ENCODE data around the gene ZBTB7C. TPM values are rescaled to one million over a fixed set of nuclear protein-coding genes. Genes with fewer than 3 reads are reported as not detected.

Gene ZBTB7C
- polyA plus RNA-seq, 2 of the 4 experiments (the other 2 are of a cell fraction), result 0.10 to 0.12 TPM

- no peak overlapping the region for H3K27ac ChIP-seq
- ChIA-PET CTCF (interaction anchor here (0.7 to 1.3 kb wide), 2 partner anchors 107 to 233 kb away, joined by 3 read pairs; no protein-coding TSS in a partner anchor), POLR2A (no interaction called here)
- DNase-seq (ENCODE audit: low read depth in 1 of 2, low spot score in 1 of 2) (no peak), ATAC-seq (no peak), FAIRE-seq (no peak)
- no peaks in the 10 kb centered on the region for H3K9me3 ChIP-seq
- WGBS (ENCODE audit: missing lambda C conversion rate), result 67% methylated on average over 6 of the region's 6 CpGs
- no peaks in the 10 kb centered on the region for H3K4me1 ChIP-seq
- H3K4me3 ChIP-seq, result no peak overlapping the region
- H3K4me2 ChIP-seq, result no peak overlapping the region
- TF ChIP-seq RFX5 (IDR thresholded peaks at IDR 0.05), result no peak
- TF ChIP-seq CEBPB (IDR thresholded peaks at IDR 0.05), result no peak
- TF ChIP-seq ZC3H11A (IDR thresholded peaks at IDR 0.05), result no peak
- TF ChIP-seq NPAS2 (CRISPR knock-in tag; IDR thresholded peaks at IDR 0.05; ENCODE audit: borderline replicate concordance), result no peak
- TF ChIP-seq CHD4 (IDR thresholded peaks at IDR 0.05; ENCODE audit: borderline replicate concordance), result no peak
- no peak for TF ChIP-seq ELK1 (IDR thresholded peaks at IDR 0.05; ENCODE audit: low read depth, low read length)
Measured at GRCh38 chr18:48123324-48123723, 285.9 kb downstream of the ZBTB7C start.

GRCh38 chr18:48122816-48123215 is 286.4 kb downstream of the ZBTB7C start:
- H3K4me2 ChIP-seq, result no peak overlapping the region
- DNase-seq (ENCODE audit: low read depth in 1 of 2, low spot score in 1 of 2) (no peak), FAIRE-seq (no peak), ATAC-seq (no peak)
- no peak overlapping the region for H3K27ac ChIP-seq
- ChIA-PET POLR2A (no interaction called here), CTCF (interaction anchor here (0.7 kb wide), 1 partner anchor 232 kb away, joined by 3 read pairs; no protein-coding TSS in a partner anchor)
- TF ChIP-seq CHD2 (IDR thresholded peaks at IDR 0.05; ENCODE audit: low read length, partially characterized antibody) (no peak), FOXS1 (CRISPR knock-in tag; IDR thresholded peaks at IDR 0.05) (no peak), PHF8 (IDR thresholded peaks at IDR 0.05; ENCODE audit: borderline replicate concordance, low read depth) (no peak), TP53 (CRISPR knock-in tag; IDR thresholded peaks at IDR 0.05) (no peak), HES2 (IDR thresholded peaks at IDR 0.05) (no peak), JUN (IDR thresholded peaks at IDR 0.05) (no peak), JUNB (IDR thresholded peaks at IDR 0.05) (no peak), FOSB (CRISPR knock-in tag; IDR thresholded peaks at IDR 0.05) (no peak), ZNF302 (CRISPR knock-in tag; IDR thresholded peaks at IDR 0.05) (no peak), BCL3 (IDR thresholded peaks at IDR 0.05) (no peak), HOXB13 (CRISPR knock-in tag; IDR thresholded peaks at IDR 0.05; ENCODE audit: low read depth) (no peak), E2F6 (IDR thresholded peaks at IDR 0.05; ENCODE audit: borderline replicate concordance, low read depth) (no peak)
- 30% methylated on average over 2 of the region's 4 CpGs for WGBS (ENCODE audit: missing lambda C conversion rate)
- H3K4me1 ChIP-seq, result no peaks in the 10 kb centered on the region
- no peaks in the 10 kb centered on the region for H3K9me3 ChIP-seq
- no peak overlapping the region for H3K4me3 ChIP-seq

- CTCF ChIA-PET, result interaction anchor here (0.7 kb wide), 1 partner anchor 232 kb away, joined by 3 read pairs; no protein-coding TSS in a partner anchor
- POLR2A ChIA-PET, result no interaction called here
- H3K4me3 ChIP-seq, result no peak overlapping the region
- TF ChIP-seq NFE2L2 (conservative IDR thresholded peaks at IDR 0.05; ENCODE audit: low read length), result no peak
- FAIRE-seq (no peak), DNase-seq (ENCODE audit: low read depth in 1 of 2, low spot score in 1 of 2) (no peak), ATAC-seq (no peak)
- H3K27ac ChIP-seq, result no peak overlapping the region
- no peaks in the 10 kb centered on the region for H3K9me3 ChIP-seq
- no peak overlapping the region for H3K4me2 ChIP-seq
- H3K4me1 ChIP-seq, result no peaks in the 10 kb centered on the region
- 70% methylated on average over 3 of the region's 3 CpGs for WGBS (ENCODE audit: missing lambda C conversion rate)
Measured at GRCh38 chr18:48122376-48122775, 286.8 kb downstream of the ZBTB7C start.

Data from A549 (cell line).